BLaER1 treated with 17β-estradiol and CSF1 and Interleukin-3, amounts not matched to agents 10 nM and 100 nM (cell line): Measurements from ENCODE around the gene SMYD4.
A peak's percentile ranks its signal among the peaks of the same experiment; 100 is the strongest.
"Not testable (repeated sequence)": the region's sequence is repeated elsewhere in the genome, so short reads cannot be mapped to it uniquely, and the experiment has no call there.

ENCODE experiments used
- H3K27ac ChIP-seq, 11 experiments: shearing (Covaris generic); formaldehyde crosslinking; 2 replicates each; pipeline ENCODE4 v1.8.1; 2022
- H3K27me3 ChIP-seq, 11 experiments: shearing (Covaris generic); formaldehyde crosslinking; 2 replicates each; pipeline ENCODE4 v1.8.1; 2022
- H3K36me3 ChIP-seq, 11 experiments: shearing (Covaris generic); formaldehyde crosslinking; 2 replicates each; pipeline ENCODE4 v1.8.1; 2022
- H3K4me1 ChIP-seq, 10 experiments: shearing (Covaris generic); formaldehyde crosslinking; 2 replicates each; pipeline ENCODE4 v1.8.1; 2022
- H3K4me2 ChIP-seq, 11 experiments: shearing (Covaris generic); formaldehyde crosslinking; 2 replicates each; pipeline ENCODE4 v1.8.1; 2022
- H3K4me3 ChIP-seq, 10 experiments: shearing (Covaris generic); formaldehyde crosslinking; 2 replicates each; pipeline ENCODE4 v1.8.1; 2022
- H3K9ac ChIP-seq, 11 experiments: shearing (Covaris generic); formaldehyde crosslinking; 2 replicates each; pipeline ENCODE4 v1.8.1; 2022
- H3K9me3 ChIP-seq, 11 experiments: shearing (Covaris generic); formaldehyde crosslinking; replicated peaks in 1 of 11; 2 replicates each; pipeline ENCODE4 v1.8.1; 2022
- H4K20me1 ChIP-seq, 11 experiments: shearing (Covaris generic); formaldehyde crosslinking; 2 replicates each; pipeline ENCODE4 v1.8.1; 2022
- Cebpa-rat ChIP-seq, 11 experiments: shearing (Covaris generic); IDR thresholded peaks; 2 replicates each; pipeline ENCODE4 v1.8.1; 2022

Gene SMYD4

GRCh38 chr17:1810450-1811103 is 19.1 kb downstream of the SMYD4 start:
- peaks cover 35 to 86% (median 51%) of the 10 kb centered on the region in 11 experiments for H3K36me3 ChIP-seq
- no peak overlapping the region for H3K27ac ChIP-seq
- H3K4me2 ChIP-seq, result no peak overlapping the region
- TF ChIP-seq Cebpa-rat (IDR thresholded peaks at IDR 0.05), result no peak
- peak overlapping the region in 2 of 11 experiments; percentile 18 to 19; a peak in 3 of 22 replicates for H3K9ac ChIP-seq
- H4K20me1 ChIP-seq, result no peaks in the 10 kb centered on the region
- H3K4me3 ChIP-seq, result no peak overlapping the region
- H3K27me3 ChIP-seq, result no peaks in the 10 kb centered on the region
- H3K4me1 ChIP-seq, result peaks cover 0 to 5% (median 0%) of the 10 kb centered on the region in 10 experiments; a peak in 3 of 20 replicates
- H3K9me3 ChIP-seq, result no peaks in the 10 kb centered on the region

DNA sequence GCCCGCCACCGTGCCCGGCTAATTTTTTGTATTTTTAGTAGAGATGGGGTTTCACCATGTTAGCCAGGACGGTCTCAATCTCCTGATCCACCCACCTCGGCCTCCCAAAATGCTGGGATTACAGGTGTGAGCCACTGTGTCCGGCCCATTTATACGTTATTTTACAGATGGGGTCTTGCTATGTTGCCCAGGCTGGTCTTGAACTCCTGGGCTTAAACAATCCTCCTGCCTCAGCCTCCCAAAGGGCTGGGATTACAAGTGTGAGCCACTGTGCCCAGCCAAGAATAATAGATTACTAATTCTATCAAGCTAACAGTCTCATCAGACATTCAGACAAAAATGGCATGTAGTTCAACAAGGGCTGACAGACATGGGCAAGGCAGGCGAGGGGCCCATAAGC is 19.9 kb downstream of the SMYD4 start:
- not testable (repeated sequence) for H3K4me2 ChIP-seq, H3K27ac ChIP-seq, H3K9me3 ChIP-seq, H4K20me1 ChIP-seq, H3K4me3 ChIP-seq, H3K4me1 ChIP-seq, H3K9ac ChIP-seq, H3K27me3 ChIP-seq
- H3K36me3 ChIP-seq, result peaks cover 35 to 88% (median 54%) of the 10 kb centered on the region in 11 experiments

GRCh38 chr17:1808644-1809043 is 21.1 kb downstream of the SMYD4 start:
- H3K4me2 ChIP-seq, result no peak overlapping the region
- no peak for TF ChIP-seq Cebpa-rat (IDR thresholded peaks at IDR 0.05)
- peaks cover 0 to 5% (median 0%) of the 10 kb centered on the region in 10 experiments; a peak in 3 of 20 replicates for H3K4me1 ChIP-seq
- no peak overlapping the region for H3K4me3 ChIP-seq
- no peaks in the 10 kb centered on the region for H3K9me3 ChIP-seq
- H4K20me1 ChIP-seq, result no peaks in the 10 kb centered on the region
- no peaks in the 10 kb centered on the region for H3K27me3 ChIP-seq
- no peak overlapping the region for H3K27ac ChIP-seq
- H3K9ac ChIP-seq, result no peak overlapping the region; a peak in 1 of 22 replicates
- peaks cover 40 to 90% (median 57%) of the 10 kb centered on the region in 11 experiments for H3K36me3 ChIP-seq

GRCh38 chr17:1807890-1808289 is 21.8 kb downstream of the SMYD4 start:
- Histone ChIP-seq H3K9me3 (no peaks in the 10 kb centered on the region), H3K27me3 (no peaks in the 10 kb centered on the region), H3K27ac (no peak overlapping the region), H3K4me1 (peaks cover 0 to 10% (median 5%) of the 10 kb centered on the region in 10 experiments; a peak in 9 of 20 replicates), H3K9ac (no peak overlapping the region), H3K4me3 (no peak overlapping the region), H3K4me2 (no peak overlapping the region), H4K20me1 (no peaks in the 10 kb centered on the region), H3K36me3 (peaks cover 41 to 90% (median 55%) of the 10 kb centered on the region in 11 experiments)
- TF ChIP-seq Cebpa-rat (IDR thresholded peaks at IDR 0.05), result no peak

DNA sequence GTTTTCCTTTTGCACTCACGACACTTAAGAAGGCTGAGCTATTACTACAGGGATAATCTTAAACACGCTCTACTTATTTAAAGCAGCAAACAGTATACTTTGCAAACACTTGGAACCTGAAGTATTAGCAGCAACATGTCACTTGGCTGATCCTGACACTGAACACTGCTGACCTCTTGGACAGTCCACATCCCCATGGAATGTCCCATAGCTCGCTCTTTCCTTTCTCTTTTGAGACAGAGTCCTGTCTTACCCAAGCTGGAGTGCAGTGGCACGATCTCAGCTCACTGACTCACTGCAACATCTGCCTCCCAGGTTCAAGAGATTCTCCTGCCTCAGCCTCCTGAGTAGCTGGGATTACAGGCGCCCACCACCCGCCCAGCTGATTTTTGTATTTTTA is 26.4 kb downstream of the SMYD4 start:
- Histone ChIP-seq H3K4me1 (peaks cover 0 to 10% (median 9%) of the 10 kb centered on the region in 10 experiments; a peak in 9 of 20 replicates), H4K20me1 (no peaks in the 10 kb centered on the region), H3K27me3 (no peaks in the 10 kb centered on the region), H3K36me3 (peaks cover 43 to 91% (median 66%) of the 10 kb centered on the region in 11 experiments), H3K9me3 (no peaks in the 10 kb centered on the region), H3K4me3 (no peak overlapping the region), H3K9ac (no peak overlapping the region), H3K27ac (peak overlapping the region in 2 of 11 experiments; percentile 11 to 26; a peak in 2 of 22 replicates), H3K4me2 (peak overlapping the region in 4 of 11 experiments; percentile 2 to 33 (median 24); a peak in 4 of 22 replicates)
- TF ChIP-seq Cebpa-rat (IDR thresholded peaks at IDR 0.05), result no peak

- H3K9ac ChIP-seq, result no peak overlapping the region
- H3K4me3 ChIP-seq, result no peak overlapping the region
- H3K36me3 ChIP-seq, result peaks cover 38 to 87% (median 66%) of the 10 kb centered on the region in 11 experiments
- H3K27ac ChIP-seq, result peak overlapping the region in 2 of 11 experiments; percentile 11 to 26; a peak in 2 of 22 replicates
- peaks cover 3 to 17% (median 14%) of the 10 kb centered on the region in 10 experiments; a peak in 18 of 20 replicates for H3K4me1 ChIP-seq
- H4K20me1 ChIP-seq, result peaks cover 0 to 7% (median 0%) of the 10 kb centered on the region in 11 experiments; a peak in 1 of 22 replicates
- H3K9me3 ChIP-seq, result no peaks in the 10 kb centered on the region
- peak overlapping the region in 3 of 11 experiments; percentile 19 to 33 (median 28); a peak in 4 of 22 replicates for H3K4me2 ChIP-seq
- TF ChIP-seq Cebpa-rat (IDR thresholded peaks at IDR 0.05), result no peak
- H3K27me3 ChIP-seq, result no peaks in the 10 kb centered on the region
These were observed 27.3 kb downstream of the SMYD4 start for GRCh38 chr17:1802429-1802828.

- no peaks in the 10 kb centered on the region for H3K9me3 ChIP-seq
- no peak overlapping the region for H3K4me2 ChIP-seq
- H3K27ac ChIP-seq, result no peak overlapping the region
- TF ChIP-seq Cebpa-rat (IDR thresholded peaks at IDR 0.05), result no peak
- no peak overlapping the region for H3K4me3 ChIP-seq
- H3K4me1 ChIP-seq, result peaks cover 13 to 29% (median 23%) of the 10 kb centered on the region in 10 experiments; a peak in 18 of 20 replicates
- H3K9ac ChIP-seq, result 0 out of 22 replicates have a peak overlapping the region, but pooled peaks of 1 of the 11 experiments have one; percentile 3
- peaks cover 40 to 86% (median 65%) of the 10 kb centered on the region in 11 experiments for H3K36me3 ChIP-seq
- no peaks in the 10 kb centered on the region for H3K27me3 ChIP-seq
- peaks cover 0 to 9% (median 0%) of the 10 kb centered on the region in 11 experiments; a peak in 1 of 22 replicates for H4K20me1 ChIP-seq
These were observed 29.0 kb downstream of the SMYD4 start for GRCh38 chr17:1800712-1801111.

DNA sequence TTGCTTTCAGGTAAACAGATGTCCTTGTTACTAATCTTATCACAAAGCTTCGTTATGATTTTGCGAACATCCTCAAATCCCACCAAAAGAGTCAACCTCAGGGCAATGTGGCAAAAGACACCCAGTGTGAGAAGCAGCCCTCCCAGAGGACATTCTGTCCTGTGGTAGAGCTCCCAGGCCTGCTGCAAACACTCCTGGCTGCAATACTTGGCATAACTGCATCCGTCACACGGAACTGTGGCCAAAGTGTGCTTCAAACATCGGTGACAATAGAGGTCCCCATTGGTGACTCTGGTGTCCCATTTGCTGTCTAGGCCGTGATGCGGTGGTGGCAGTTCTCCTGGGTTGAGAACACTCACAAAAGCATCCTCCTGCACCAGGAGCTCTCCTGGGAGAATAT is 29.5 kb downstream of the SMYD4 start:
- Histone ChIP-seq H3K36me3 (peaks cover 40 to 87% (median 65%) of the 10 kb centered on the region in 11 experiments), H3K27me3 (no peaks in the 10 kb centered on the region), H4K20me1 (peaks cover 0 to 9% (median 0%) of the 10 kb centered on the region in 11 experiments; a peak in 1 of 22 replicates), H3K9ac (no peak overlapping the region; a peak in 1 of 22 replicates), H3K9me3 (no peaks in the 10 kb centered on the region), H3K27ac (no peak overlapping the region), H3K4me2 (no peak overlapping the region), H3K4me3 (no peak overlapping the region), H3K4me1 (peaks cover 13 to 29% (median 23%) of the 10 kb centered on the region in 10 experiments; a peak in 18 of 20 replicates)
- no peak for TF ChIP-seq Cebpa-rat (IDR thresholded peaks at IDR 0.05)

GRCh38 chr17:1797846-1798245 is 31.9 kb downstream of the SMYD4 start:
- peaks cover 24 to 69% (median 45%) of the 10 kb centered on the region in 11 experiments for H3K36me3 ChIP-seq
- H3K27me3 ChIP-seq, H3K27ac ChIP-seq, H3K4me3 ChIP-seq, H3K9me3 ChIP-seq, H4K20me1 ChIP-seq, H3K9ac ChIP-seq: not testable (repeated sequence)
- H3K4me2 ChIP-seq, result peak overlapping the region in 7 of 11 experiments; percentile 24 to 70 (median 50); a peak in 9 of 22 replicates
- peaks cover 13 to 33% (median 27%) of the 10 kb centered on the region in 10 experiments; a peak in 19 of 20 replicates for H3K4me1 ChIP-seq
